GM06990 (cell line): ENCODE results near the gene CAPZB.

Source experiments
- DNase-seq: peaks from one replicate; pipeline ENCODE4 v3.0.0-alpha.2; 2011; ENCODE audit not compliant: insufficient read length; ENCODE audit errors: extremely low read depth
- H3K27me3 ChIP-seq: replicated peaks from 2 replicates; pipeline ENCODE4 v1.6.0; 2011; ENCODE audit warnings: low read length; ENCODE audit not compliant: control insufficient read depth, insufficient read depth
- H3K36me3 ChIP-seq: 2 replicates; pipeline ENCODE4 v1.5.1; 2011; ENCODE audit warnings: low read length; ENCODE audit not compliant: control insufficient read depth, insufficient read depth
- H3K4me3 ChIP-seq: replicated peaks from 2 replicates; pipeline ENCODE4 v1.5.1; 2011; ENCODE audit warnings: low read depth, mild to moderate bottlenecking, control low read depth, low read length
- TF ChIP-seq, protein P1 (sequence below): IDR thresholded peaks from 2 replicates; pipeline ENCODE4 v1.5.1; 2011; ENCODE audit warnings: low read length, control low read depth, mild to moderate bottlenecking, inconsistent platforms; ENCODE audit not compliant: insufficient read depth, poor library complexity, severe bottlenecking

Gene CAPZB

DNA sequence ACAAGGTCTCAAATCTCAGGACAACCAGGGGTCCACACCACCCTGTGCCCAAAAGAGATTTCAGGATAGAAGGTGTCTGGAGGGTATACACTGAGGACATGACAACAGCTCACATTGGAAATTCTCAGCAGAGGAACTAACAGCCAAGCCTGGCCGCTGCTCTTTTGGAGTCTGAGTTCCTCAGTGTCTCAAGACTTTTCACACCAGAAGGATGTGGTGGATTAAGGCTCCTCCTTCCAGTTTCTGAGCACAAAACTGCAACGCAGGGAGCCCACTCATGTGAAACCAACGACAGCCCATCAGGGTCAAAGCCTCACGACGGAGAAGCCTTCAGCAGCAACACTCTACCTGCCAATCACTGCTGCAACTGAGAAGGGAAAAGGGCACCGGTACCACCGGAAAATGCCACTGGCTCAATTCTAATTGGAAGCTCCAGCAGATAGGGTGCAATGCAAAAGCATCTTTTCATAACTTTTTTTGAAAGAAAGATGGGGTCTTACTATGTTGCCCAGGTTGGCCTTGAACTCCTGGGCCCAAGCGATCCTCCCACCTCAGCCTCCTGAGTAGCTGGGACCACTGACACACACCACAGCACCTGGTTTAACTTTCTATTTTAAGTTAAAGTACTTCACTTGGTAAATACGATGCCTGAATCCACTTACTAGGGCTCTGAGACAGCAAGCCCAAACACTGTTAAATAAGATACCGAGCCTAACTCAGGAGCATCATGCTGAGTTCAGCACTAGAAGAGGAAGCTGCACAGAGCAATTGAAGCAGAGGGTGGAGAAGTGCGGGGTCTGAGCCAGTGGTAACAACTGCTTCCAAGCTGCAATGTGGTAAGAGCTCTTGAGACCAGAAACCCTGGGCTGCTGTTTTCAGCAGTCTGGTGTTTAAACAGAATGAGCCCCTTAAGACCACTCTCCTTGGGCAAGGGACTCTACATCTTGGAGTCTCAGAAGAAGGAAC is 7.8 kb downstream of the CAPZB start:
- TF ChIP-seq, protein P1, sequence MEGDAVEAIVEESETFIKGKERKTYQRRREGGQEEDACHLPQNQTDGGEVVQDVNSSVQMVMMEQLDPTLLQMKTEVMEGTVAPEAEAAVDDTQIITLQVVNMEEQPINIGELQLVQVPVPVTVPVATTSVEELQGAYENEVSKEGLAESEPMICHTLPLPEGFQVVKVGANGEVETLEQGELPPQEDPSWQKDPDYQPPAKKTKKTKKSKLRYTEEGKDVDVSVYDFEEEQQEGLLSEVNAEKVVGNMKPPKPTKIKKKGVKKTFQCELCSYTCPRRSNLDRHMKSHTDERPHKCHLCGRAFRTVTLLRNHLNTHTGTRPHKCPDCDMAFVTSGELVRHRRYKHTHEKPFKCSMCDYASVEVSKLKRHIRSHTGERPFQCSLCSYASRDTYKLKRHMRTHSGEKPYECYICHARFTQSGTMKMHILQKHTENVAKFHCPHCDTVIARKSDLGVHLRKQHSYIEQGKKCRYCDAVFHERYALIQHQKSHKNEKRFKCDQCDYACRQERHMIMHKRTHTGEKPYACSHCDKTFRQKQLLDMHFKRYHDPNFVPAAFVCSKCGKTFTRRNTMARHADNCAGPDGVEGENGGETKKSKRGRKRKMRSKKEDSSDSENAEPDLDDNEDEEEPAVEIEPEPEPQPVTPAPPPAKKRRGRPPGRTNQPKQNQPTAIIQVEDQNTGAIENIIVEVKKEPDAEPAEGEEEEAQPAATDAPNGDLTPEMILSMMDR = no peak
- H3K27me3 ChIP-seq = no peaks in the 10 kb centered on the region
- no peak for DNase-seq
- H3K4me3 ChIP-seq = peak overlapping the region; percentile 8
- peaks cover 9% of the 10 kb centered on the region for H3K36me3 ChIP-seq

DNA sequence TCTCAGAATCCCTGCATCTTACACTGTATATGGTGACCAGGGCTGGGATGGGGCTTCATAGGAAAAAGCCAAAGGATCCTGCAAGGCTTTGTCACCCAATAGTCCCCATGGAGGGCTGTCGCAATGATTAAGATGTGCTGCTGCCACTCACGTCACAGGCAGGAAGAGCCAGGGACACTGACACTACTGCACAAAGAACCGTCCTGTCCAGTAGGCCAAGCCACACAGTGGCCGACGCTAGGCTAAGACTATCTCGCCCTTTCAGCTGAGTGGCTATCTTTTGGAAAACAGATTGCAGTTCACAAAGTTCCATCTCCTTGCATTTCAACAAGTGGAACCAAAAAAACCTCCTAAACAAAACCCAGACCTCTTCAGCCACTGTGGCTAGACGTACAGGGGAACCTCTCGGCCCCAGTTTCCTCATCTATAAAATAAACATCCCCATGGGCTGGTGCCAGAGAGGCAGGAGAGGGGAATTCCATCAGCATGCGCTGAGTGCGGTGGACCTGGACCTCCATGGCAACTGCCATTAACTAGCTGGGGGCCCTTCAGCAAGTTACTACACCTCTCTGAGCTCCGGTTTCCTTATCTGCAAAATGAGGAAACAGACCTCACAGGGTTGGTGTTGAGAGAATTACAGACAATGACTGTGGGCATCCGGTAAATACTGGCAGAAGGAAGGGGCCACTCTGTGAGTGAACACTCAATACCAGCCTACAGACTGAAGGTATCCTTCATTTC is 8.7 kb downstream of the CAPZB start:
- TF ChIP-seq, protein P1 = no peak
- Histone ChIP-seq H3K27me3 (no peaks in the 10 kb centered on the region), H3K4me3 (peak overlapping the region; percentile 37), H3K36me3 (peaks cover 10% of the 10 kb centered on the region)
- peak; percentile 66 for DNase-seq

DNA sequence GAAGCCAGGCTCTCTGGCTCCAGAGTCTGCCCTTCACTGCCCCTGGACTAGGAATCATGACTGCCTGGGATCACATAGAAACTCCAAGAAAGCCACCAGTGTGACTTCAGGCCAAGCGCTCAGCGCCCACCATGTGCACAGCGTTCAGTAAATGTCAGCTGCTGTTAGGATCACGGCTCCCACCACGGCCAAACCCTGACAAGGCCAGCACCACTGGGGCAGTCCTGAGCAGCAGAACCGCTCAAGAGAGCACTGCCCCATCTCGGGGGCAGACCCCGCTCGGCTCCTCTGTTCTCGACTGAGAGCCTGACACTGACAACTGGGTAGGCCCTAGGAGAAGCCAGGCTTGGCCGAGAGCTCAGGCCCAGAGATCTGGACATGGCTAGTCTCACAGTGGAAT is 10.0 kb downstream of the CAPZB start:
- no peaks in the 10 kb centered on the region for H3K27me3 ChIP-seq

DNA sequence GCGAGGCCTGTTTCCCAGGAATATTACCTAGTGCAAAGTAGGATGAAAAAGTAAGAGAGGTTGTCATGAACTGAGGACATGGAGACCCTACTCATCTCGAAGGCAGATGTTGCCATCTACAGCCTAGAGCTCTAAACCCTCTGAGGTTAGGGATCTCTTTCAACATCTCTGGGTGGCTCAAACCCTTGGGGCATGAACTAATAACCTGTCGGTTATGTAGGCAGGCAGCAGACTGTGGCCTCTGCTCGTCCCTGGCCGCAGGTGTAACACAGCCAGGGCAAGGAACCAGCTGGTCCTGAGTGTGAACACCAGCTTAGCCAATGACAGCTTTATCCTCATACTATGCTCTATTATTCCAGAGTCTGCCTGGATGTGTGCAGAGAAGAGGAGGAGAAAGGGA is 13.2 kb downstream of the CAPZB start:
- H3K36me3 ChIP-seq = peaks cover 6% of the 10 kb centered on the region
- H3K4me3 ChIP-seq = no peak overlapping the region
- no peak for DNase-seq
- H3K27me3 ChIP-seq = no peaks in the 10 kb centered on the region
- TF ChIP-seq, protein P1 = no peak

More for the DNA sequence above, 10.0 kb downstream of the CAPZB start:
- TF ChIP-seq, protein P1 = no peak
- no peak for DNase-seq
- Histone ChIP-seq H3K36me3 (peaks cover 7% of the 10 kb centered on the region), H3K4me3 (no peak overlapping the region)

DNA sequence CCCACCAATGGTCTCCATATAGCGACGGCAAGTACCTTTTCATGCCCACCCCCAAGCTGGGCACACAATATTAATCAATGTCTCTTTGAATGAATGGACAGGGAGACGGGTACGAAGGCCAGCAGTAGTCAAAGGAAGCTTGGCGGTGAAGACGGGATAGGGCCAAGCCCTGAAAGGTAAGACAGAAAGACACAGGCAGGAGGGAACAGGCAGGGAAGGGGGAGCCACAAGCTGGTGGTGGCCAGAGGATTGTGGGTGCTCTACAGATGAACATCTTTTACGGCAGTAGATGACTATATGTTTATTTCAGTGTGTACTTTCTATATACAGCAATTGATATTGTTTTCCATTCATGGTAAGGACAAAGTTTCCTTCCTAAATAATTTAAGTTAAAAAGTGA is 16.3 kb downstream of the CAPZB start:
- TF ChIP-seq, protein P1 = no peak
- Histone ChIP-seq H3K27me3 (no peaks in the 10 kb centered on the region), H3K4me3 (peak overlapping the region; percentile 33), H3K36me3 (peaks cover 10% of the 10 kb centered on the region)
- no peak for DNase-seq
